Lung (tissue), 12 donors: ENCODE data around the gene ACAD8. TPM values are rescaled to one million over a fixed set of nuclear protein-coding genes. Genes with fewer than 3 reads are reported as not detected.

Experiments
- ATAC-seq: fragments of 200-7000 bp; cut with Tn5 transposase; one replicate; pipeline ENCODE4 v1.9.1; 2020; ENCODE audit warnings: moderate number of reproducible peaks; ENCODE audit not compliant: insufficient read depth, low FRiP score
- DNase-seq, 3 donors: peaks; one replicate each; pipeline ENCODE4 v3.0.0-alpha.2; 2013 to 2017
- H3K27ac ChIP-seq, 2 donors: one replicate each; pipeline ENCODE4 v1.5.1; 2013; ENCODE audit warnings: mild to moderate bottlenecking in 2 of 2, moderate library complexity in 2 of 2, control low read depth in 1 of 2, inconsistent platforms in 1 of 2, low read depth in 1 of 2, low read length in 1 of 2
- H3K27me3 ChIP-seq, 3 donors: one replicate each; pipeline ENCODE4 v1.5.1; 2013; ENCODE audit warnings: low read length in 2 of 3; ENCODE audit not compliant: control insufficient read depth in 3 of 3, insufficient read depth in 3 of 3
- H3K36me3 ChIP-seq, 4 donors: one replicate each; pipeline ENCODE4 v1.5.1; 2013; ENCODE audit warnings: low read length in 4 of 4, mild to moderate bottlenecking in 1 of 4, moderate library complexity in 1 of 4; ENCODE audit not compliant: control insufficient read depth in 4 of 4, insufficient read depth in 4 of 4
- H3K4me1 ChIP-seq, 5 donors: one replicate each; pipeline ENCODE4 v1.5.1; 2013; ENCODE audit warnings: low read length in 5 of 5, mild to moderate bottlenecking in 2 of 5, moderate library complexity in 1 of 5; ENCODE audit not compliant: control insufficient read depth in 5 of 5, insufficient read depth in 5 of 5
- H3K4me3 ChIP-seq: one replicate; pipeline ENCODE4 v1.5.1; 2013; ENCODE audit warnings: mild to moderate bottlenecking, control low read depth, moderate library complexity
- H3K9ac ChIP-seq, 2 donors: one replicate each; pipeline ENCODE4 v1.5.1; 2013; ENCODE audit warnings: low read length in 2 of 2, control low read depth in 1 of 2; ENCODE audit not compliant: insufficient read depth in 1 of 2
- H3K9me3 ChIP-seq, 4 donors: one replicate each; pipeline ENCODE4 v1.5.1; 2013; ENCODE audit warnings: low read length in 3 of 4, mild to moderate bottlenecking in 1 of 4, moderate library complexity in 1 of 4; ENCODE audit not compliant: control insufficient read depth in 4 of 4, insufficient read depth in 3 of 4
- CTCF ChIP-seq: IDR thresholded peaks from 2 replicates; pipeline ENCODE4 v1.5.1; 2012; ENCODE audit warnings: mild to moderate bottlenecking; ENCODE audit errors: control extremely low read depth, extremely low read depth
- WGBS, 2 donors: extraction: QIAGEN DNeasy Blood & Tissue Kit; methylation state at CpG; one replicate each; pipeline ENCODE4 v1.1.7; 2013; 5-methylcytosine and 5-hydroxymethylcytosine counted together
- polyA plus RNA-seq, 2 donors: library from polyadenylated mRNA; stranded (reverse); fragments of 200-250 nt; gene quantifications; one replicate each; pipeline ENCODE4 v1.2.1, GENCODE V29; 2013
- total RNA-seq, 2 donors: library from RNA; depleted of rRNA in 1 of 2; stranded (reverse); fragments of >200 nt in 1 of 2; gene quantifications; one replicate each; pipeline ENCODE4 v1.2.1, GENCODE V29; 2014 to 2021
- donor health status: control.
- donor health status: control.
- donor health status: Bipolar disorder and iron deficiency.
- donor health status: healthy.
- donor health status: DM: yes; HTN: yes; CAD: no.

The ACAD8 gene
- total and polyA plus RNA-seq, 4 donors, result 24.7 to 36.3 (median 30.0) TPM

- H3K36me3 ChIP-seq, result peaks cover 11 to 42% (median 40%) of the 10 kb centered on the region in 4 donors
- TF ChIP-seq CTCF, result no peak
- 98 to 100% methylated on average over 5 of the region's 5 CpGs for WGBS, 2 donors
- no peak overlapping the region for H3K9ac ChIP-seq
- H3K9me3 ChIP-seq, result no peaks in the 10 kb centered on the region
- H3K27me3 ChIP-seq, result no peaks in the 10 kb centered on the region
- H3K4me3 ChIP-seq, result no peak overlapping the region
- no peak overlapping the region for H3K27ac ChIP-seq
- H3K4me1 ChIP-seq, result peaks cover 0 to 2% (median 0%) of the 10 kb centered on the region in 5 donors
- no peak for DNase-seq
- ATAC-seq, result no peak
Measured at GRCh38 chr11:134238956-134239355, 14.4 kb upstream of the ACAD8 start.

GRCh38 chr11:134240592-134240991, 12.8 kb upstream of the ACAD8 start:
- DNase-seq (no peak), ATAC-seq (no peak)
- Histone ChIP-seq H3K4me1 (no peaks in the 10 kb centered on the region), H3K36me3 (peaks cover 11 to 45% (median 38%) of the 10 kb centered on the region in 4 donors), H3K9me3 (no peaks in the 10 kb centered on the region), H3K27ac (no peak overlapping the region), H3K27me3 (no peaks in the 10 kb centered on the region), H3K4me3 (no peak overlapping the region), H3K9ac (no peak overlapping the region)
- WGBS, 2 donors, result 72 to 78% methylated on average over 6 of the region's 6 CpGs
- TF ChIP-seq CTCF, result no peak

- Histone ChIP-seq H3K4me1 (no peaks in the 10 kb centered on the region), H3K27me3 (no peaks in the 10 kb centered on the region), H3K9me3 (no peaks in the 10 kb centered on the region), H3K9ac (no peak overlapping the region), H3K27ac (no peak overlapping the region), H3K4me3 (no peak overlapping the region), H3K36me3 (peaks cover 11 to 60% (median 40%) of the 10 kb centered on the region in 4 donors)
- WGBS, 2 donors, result 61 to 75% methylated on average over 9 of the region's 9 CpGs
- ATAC-seq, result no peak
- TF ChIP-seq CTCF, result no peak
- no peak for DNase-seq
Measured at GRCh38 chr11:134242376-134242775, 11.0 kb upstream of the ACAD8 start.

GRCh38 chr11:134243913-134244312, 9.5 kb upstream of the ACAD8 start:
- TF ChIP-seq CTCF, result no peak
- H3K27ac ChIP-seq, result no peak overlapping the region
- ATAC-seq, result no peak
- no peaks in the 10 kb centered on the region for H3K4me1 ChIP-seq
- no peak for DNase-seq
- H3K9ac ChIP-seq, result no peak overlapping the region
- H3K36me3 ChIP-seq, result peaks cover 16 to 68% (median 43%) of the 10 kb centered on the region in 4 donors
- no peaks in the 10 kb centered on the region for H3K27me3 ChIP-seq
- H3K4me3 ChIP-seq, result no peak overlapping the region
- WGBS, 2 donors, result 98 to 99% methylated on average over 4 of the region's 4 CpGs
- H3K9me3 ChIP-seq, result no peaks in the 10 kb centered on the region
